IMR-90 (cell line): ENCODE results near the gene HNRNPU.

Experiments used
- ELK1 ChIP-seq: fragments of 150-350 bp; IDR thresholded peaks from 2 replicates; pipeline ENCODE4 v1.6.1; 2016; ENCODE audit warnings: low read depth, mild to moderate bottlenecking, low read length, moderate library complexity, borderline replicate concordance
- MAFK ChIP-seq: IDR thresholded peaks from 2 replicates; pipeline ENCODE4 v1.6.1; 2012; ENCODE audit warnings: low read depth, low read length, improper control_type of control experiment
- MAZ ChIP-seq: IDR thresholded peaks from 2 replicates; pipeline ENCODE4 v1.6.1; 2012; ENCODE audit warnings: low read depth, mild to moderate bottlenecking, low read length, improper control_type of control experiment, moderate library complexity, borderline replicate concordance
- TF ChIP-seq, protein P1 (sequence below): conservative IDR thresholded peaks from 2 replicates; pipeline ENCODE4 v1.5.1; 2012; ENCODE audit warnings: mild to moderate bottlenecking, low read depth, low read length, improper control_type of control experiment

- TF ChIP-seq, protein P1, sequence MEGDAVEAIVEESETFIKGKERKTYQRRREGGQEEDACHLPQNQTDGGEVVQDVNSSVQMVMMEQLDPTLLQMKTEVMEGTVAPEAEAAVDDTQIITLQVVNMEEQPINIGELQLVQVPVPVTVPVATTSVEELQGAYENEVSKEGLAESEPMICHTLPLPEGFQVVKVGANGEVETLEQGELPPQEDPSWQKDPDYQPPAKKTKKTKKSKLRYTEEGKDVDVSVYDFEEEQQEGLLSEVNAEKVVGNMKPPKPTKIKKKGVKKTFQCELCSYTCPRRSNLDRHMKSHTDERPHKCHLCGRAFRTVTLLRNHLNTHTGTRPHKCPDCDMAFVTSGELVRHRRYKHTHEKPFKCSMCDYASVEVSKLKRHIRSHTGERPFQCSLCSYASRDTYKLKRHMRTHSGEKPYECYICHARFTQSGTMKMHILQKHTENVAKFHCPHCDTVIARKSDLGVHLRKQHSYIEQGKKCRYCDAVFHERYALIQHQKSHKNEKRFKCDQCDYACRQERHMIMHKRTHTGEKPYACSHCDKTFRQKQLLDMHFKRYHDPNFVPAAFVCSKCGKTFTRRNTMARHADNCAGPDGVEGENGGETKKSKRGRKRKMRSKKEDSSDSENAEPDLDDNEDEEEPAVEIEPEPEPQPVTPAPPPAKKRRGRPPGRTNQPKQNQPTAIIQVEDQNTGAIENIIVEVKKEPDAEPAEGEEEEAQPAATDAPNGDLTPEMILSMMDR: no peak
- TF ChIP-seq MAZ (no peak), MAFK (0 out of 2 replicates have a peak, but pooled peaks have one; percentile 53), ELK1 (no peak)
Measured at GRCh38 chr1:244834543-244835275, 29.6 kb downstream of the HNRNPU start.
